SHP77 treated with DMSO at 0.1 percent for 48 hours (cell line): Measurements from ENCODE around the gene TACR3.
"Not testable (repeated sequence)": the region's sequence is repeated elsewhere in the genome, so short reads cannot be mapped to it uniquely, and the experiment has no call there.

Source experiments
- DNase-seq: peaks from one replicate; lab custom pipeline; 2025; lab: John Stamatoyannopoulos, UW

TACR3 gene, protein sequence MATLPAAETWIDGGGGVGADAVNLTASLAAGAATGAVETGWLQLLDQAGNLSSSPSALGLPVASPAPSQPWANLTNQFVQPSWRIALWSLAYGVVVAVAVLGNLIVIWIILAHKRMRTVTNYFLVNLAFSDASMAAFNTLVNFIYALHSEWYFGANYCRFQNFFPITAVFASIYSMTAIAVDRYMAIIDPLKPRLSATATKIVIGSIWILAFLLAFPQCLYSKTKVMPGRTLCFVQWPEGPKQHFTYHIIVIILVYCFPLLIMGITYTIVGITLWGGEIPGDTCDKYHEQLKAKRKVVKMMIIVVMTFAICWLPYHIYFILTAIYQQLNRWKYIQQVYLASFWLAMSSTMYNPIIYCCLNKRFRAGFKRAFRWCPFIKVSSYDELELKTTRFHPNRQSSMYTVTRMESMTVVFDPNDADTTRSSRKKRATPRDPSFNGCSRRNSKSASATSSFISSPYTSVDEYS

DNA sequence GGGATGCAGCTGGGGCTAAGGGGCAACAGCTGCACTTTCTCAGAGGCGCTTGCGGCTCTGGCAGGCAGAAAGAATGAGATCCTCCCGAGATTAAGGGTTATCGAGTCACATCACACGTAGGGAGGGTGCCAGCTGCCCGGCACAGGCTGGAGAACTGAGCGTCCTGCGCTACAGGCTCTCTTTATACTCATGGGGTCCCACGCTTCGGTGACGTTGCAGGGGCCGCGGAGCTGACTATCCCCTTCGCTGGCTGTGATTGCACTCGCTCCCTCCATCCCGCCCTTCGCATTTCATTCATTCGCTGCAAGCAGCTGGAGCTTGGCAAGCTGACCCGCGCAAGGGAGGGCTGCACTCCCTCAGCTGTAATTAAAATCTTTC, at the start of gene TACR3:
Gene TACR3 (minus strand): TSS at position 156 of the 378 bp plus-strand sequence. CDS start 310 bp downstream, outside the sequence.
- no peak for DNase-seq

DNA sequence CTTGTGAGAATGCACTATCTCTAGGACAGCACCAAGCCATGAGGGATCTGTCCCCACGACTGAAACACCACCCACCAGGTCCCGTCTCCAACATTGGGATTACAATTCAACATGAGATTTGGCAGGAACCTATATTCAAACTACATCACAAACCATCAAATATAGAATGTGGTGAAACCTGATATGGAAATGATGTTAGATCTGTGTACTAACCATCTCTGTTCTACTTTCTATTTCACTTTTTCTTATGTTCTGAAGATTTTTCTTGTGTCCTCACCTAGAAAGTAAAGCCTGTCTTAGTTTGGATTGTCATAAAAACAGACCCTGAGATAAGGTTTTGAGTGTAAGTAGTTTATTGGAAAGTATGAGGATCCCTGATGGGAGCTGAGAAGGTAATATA, 37.8 kb upstream of the TACR3 start:
- DNase-seq: no peak

DNA sequence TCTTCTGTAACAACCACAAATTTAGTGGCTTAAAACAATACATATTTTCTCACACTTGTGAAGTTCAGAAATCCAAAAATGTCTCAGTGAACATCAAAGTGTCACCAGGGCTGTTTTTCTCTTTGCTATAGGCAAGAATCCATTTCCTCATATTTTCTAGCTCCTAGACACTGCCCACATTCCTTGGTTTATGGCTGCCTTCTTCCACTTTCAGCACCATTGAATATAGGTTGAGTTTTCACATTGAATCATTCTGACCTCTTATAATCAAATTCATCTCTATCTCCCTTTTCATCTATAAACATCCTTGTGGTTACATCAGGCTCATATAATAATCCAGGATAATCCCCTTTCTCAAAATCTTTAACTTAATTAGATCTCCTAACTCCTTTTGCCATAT, 37.0 kb upstream of the TACR3 start:
- DNase-seq: no peak

DNA sequence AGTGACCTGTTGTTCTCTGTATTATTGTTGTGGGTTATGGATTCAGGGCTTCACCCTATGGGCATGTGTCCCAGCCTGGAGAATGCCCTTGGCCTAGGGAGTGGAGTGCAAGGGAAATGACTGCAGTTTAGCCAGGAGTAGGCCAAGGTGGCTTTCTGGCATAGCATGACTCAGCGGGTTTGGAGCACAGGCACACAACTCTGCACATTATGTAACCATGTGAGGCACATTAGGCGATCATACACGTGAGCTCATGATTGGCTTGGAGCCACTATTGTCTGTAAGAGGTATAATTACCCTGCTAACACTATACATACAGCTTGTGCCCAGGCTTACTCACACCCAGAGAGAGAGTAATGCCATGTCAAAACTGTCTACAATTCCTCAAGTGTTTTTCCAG, 35.1 kb upstream of the TACR3 start:
- no peak for DNase-seq

DNA sequence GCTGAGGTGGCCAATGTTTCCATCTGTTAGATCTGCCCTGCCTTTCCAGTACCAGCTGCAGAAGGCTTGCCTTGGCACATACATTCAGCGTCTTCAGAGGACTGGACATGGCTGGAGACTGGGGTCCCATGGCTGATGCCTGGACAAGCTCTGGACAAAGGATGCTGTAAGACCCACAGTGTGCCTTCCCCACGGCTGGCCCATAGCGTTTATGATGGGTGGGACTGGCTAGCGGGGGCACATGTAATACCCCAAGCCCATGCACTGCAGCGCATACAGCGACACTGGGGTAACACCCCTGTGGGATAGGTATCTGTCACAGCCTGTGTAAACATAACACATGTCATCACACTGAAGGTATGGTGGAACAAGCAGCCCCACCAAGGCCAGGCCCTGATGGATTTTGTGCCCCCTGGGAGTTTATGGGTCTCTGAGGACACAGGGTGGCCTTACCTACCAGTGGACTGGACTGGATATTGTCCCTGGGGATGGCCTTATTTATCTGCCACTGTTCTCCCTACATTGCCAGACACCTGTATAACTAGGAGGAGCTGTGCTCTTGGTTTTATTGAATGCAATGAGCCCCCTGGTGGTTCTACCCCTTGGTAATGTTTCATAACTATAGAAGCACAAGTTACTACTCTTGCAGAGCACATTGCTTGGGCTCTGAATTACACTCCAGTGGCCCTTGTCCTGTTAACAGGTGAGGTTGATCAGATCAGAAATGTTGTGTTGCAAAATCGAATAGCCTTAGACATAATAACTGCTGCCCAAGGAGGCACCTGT, 34.3 kb upstream of the TACR3 start:
- DNase-seq: no peak

DNA sequence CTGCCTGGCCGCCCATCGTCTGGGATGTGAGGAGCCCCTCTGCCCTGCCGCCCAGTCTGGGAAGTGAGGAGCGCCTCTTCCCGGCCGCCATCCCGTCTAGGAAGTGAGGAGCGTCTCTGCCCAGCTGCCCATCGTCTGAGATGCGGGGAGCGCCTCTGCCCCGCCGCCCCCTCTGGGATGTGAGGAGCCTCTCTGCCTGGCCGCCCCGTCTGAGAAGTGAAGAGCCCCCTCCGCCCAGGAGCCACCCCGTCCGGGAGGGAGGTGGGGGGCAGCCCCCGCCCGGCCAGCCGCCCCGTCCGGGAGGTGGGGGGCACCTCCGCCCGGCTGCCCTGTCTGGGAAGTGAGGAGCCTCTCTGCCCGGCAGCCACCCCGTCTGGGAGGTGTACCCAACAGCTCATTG, 3.4 kb upstream of the TACR3 start:
- DNase-seq: not testable (repeated sequence)

DNA sequence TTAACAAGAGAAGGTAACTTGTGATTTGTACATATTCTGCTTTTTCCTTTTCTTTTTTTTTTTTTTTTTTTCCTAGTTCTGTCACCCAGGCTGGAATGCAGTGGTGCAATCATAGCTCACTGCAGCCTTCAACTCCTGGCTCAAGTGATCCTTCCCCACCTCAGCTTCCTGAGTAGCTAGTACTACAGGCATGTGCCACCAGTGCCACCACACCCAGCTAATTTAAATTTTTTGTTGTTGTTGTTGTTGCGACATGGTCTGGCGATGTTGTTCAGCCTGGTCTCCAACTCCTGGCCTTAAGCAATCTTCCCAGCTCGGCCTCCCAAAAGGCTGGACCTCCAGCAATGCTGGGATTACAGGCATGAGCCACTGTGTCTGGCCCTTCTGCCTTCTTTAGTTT, 1.5 kb upstream of the TACR3 start:
- DNase-seq: no peak

DNA sequence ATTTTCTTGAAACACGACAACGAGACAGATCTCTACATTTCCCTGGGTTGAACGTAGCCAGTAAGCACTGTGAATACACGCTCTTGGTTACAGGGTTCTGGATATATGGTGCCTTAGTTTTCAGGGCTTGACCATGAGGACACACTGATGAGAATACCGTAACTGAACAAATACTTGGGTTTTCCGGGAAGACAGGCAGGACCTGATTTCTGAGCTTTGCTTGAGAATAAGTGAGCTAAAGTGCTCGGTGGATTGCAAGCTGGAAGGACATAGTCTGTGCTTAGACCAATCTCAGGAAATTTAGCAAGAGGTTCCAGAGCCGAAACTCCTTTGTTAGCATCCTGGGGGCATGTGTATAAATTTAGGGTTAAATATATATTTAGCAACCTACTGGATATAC, 876 bp upstream of the TACR3 start:
- DNase-seq: no peak

DNA sequence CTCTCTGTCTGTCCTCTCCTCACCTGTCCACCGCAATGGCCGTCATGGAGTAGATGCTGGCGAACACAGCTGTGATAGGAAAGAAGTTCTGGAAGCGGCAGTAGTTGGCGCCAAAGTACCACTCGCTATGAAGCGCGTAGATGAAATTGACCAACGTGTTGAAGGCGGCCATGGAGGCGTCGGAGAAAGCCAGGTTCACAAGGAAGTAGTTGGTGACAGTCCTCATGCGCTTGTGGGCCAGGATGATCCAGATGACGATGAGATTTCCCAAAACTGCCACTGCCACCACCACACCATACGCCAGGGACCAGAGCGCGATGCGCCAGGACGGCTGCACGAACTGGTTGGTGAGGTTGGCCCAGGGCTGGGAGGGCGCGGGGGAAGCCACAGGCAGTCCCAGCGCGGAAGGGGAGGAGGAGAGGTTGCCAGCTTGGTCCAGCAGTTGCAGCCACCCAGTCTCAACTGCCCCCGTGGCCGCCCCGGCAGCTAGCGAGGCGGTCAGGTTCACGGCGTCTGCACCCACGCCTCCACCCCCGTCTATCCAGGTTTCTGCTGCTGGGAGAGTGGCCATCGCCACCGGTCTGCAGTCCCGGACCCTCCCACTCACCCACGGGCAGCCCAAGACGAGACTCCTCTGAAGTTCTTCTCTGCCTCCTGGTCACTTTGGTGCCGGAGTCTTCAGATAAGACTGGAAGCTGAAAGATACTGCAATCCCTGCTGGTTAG, 518 bp downstream of the TACR3 start:
- DNase-seq: no peak

DNA sequence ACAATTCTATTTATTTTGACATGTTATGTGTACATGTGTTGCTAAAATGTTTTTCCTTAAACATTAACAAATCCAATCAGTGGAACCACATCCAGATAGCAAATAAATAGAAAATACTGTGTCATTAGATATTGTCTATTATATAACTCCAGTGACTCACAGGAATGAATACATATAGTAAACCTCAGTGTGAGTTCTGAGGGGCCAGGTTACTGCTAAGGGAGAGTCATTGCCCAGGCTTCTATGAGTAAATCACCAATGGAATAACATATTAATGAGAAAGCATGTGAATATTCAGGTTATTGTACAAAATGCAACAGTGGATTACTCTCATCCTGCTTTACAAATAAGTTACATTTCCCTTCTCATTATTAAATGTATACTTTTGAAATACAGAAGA, 27.2 kb downstream of the TACR3 start:
- DNase-seq: no peak

DNA sequence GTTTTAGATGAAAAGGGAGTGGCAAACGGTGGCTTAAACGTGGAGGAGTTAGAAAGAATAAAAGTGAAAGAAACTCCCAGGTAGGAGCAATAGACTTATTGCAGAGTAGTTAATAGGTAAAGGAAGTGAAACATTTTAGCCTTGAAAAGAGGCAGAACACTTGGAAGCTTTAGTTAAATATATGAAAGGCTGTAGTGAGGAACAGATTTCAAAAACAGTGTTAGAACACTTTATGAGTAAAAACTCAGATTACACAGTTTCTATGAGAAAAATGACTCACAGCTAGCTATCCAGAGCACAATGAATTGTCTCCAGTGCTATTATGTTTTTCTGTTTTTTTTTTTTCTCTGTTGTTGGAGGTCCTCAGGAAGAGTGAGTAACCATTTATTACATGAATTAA, 45.8 kb downstream of the TACR3 start:
- DNase-seq: no peak

DNA sequence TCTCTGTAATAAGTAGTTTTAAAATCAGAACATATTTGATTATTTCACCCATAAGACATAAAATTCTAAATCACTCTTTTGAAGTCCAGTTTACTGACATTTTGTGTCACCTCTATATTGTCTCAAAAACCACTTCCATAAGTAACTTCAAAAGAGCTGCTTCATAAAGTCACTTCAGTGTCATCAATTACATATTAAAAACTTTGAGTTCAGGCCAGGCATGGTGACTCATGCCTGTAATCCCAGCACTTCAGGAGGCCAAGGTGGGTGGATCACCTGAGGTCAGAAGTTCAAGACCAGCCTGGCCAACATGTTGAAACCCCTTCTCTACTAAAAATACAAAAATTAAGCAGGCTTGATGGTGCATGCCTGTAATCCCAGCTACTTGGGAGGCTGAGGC, 53.0 kb downstream of the TACR3 start:
- DNase-seq: not testable (repeated sequence)

DNA sequence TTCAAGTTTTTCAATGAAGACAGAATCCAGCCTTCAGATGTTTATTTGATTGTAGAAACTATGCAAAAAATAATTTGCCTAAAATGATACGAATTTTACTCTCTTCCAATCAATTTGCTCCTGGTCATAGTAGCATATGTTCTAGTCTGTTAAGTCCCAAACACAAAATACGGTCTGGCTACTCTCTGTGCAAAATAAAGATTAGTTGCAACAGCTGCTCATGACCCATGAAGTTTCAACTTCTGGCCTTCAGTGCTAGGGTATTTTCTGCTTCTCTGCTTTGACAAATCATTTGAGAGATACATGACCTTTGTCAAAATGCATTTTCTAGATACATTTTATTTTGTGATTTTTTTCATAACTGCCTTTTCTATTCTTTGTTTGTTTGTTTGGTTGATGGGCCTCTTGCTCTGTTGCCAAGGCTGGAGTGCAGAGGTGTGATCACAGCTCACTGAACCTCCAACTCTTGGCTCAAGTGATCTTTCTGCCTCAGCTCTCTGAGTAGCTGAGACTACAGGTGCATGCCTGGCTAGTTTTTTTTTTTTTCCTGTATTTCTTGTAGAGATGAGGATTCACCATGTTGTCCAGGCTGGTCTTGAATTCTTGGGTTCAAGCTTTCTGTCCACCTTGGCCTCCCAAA, 55.2 kb downstream of the TACR3 start:
- DNase-seq: no peak

DNA sequence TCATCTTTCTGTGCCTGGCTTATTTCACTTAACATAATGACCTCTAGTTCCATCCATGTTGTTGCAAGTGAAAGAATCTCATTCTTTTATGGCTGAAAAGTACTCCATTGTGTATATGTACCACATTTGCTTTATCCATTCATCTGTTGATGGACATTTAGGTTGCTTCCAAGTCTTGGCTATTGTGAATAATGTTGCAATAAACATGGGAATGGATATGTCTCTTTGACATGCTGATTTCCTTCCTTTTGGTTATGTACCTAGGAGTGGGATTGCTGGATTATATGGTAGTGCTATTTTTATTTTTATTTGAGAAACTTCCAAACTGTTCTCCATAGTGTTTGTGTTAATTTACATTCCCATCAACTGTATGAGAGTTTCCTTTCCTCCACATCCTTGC, 71.2 kb downstream of the TACR3 start:
- DNase-seq: no peak

DNA sequence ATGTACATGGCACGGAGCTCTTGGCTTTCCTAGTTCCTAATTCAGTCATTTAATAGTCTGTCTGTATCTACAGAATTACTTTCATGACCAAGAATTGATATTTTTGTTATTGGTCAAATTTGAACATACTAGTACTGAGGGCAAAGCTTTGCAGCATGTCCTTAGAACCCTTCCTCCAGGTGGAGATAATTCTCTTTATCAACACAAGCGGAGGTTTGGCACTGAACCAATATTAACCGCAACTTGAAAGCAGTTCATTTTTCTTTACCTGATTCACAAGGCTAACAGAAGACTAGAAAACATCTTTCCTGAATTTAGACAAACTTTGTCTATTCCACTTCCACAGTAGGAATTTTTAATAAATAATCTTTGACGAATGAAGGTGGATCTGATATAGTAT, 73.8 kb downstream of the TACR3 start:
- DNase-seq: no peak

DNA sequence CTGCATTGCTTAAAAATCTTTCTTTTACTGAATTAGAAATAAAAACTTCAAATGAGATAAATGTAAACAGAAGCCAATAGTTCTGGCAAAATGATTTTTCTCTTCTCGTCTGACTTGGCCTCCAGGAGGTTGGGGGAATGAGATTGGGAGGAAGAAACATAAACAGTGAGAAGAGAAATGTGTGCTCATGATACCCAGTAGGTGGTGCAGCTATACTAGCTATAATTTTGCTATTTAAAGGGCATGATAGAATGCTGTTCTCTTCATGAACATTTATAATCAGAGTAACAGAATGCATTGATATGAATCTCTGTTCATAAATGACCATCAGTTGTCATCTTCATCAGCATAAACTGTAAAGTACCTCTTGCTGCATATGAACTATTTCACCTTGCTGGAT, 85.5 kb downstream of the TACR3 start:
- no peak for DNase-seq

DNA sequence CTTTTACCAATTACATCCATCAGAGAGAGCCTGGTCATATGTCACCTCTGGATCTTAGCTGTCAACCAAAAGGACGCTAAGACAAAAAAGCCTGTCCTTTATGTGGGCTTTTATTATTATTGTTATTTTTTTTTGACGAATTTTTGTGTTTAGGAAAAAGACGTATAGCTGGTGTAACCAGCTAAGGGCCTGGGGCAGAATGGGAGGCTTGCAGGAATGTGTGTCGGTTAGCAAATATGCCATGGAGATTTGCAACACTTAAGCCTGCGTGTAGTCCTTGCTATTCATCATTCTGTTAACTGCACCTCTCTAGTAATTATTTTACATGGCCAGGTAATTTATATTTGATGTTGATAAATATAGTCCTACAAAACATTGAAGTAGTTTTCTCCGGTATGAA, 93.5 kb downstream of the TACR3 start:
- DNase-seq: no peak

DNA sequence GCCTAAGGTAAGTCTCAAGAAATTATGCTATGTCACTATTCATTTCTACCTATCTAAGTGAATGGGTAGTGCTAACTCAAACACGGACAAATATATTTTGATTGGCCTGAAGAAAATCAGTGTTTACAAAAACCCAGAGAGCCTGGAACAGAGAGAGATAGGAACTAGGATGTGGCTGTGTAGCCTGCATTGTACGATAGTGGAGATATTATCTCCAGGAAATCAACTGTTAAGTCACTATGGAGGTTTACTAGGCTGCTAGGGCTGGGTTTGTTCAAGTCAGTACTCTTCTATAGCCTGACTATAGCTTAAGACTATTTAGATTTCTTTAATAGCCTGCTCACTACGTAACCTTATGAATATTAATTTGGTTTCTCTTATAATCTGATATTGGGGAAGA, 127.9 kb downstream of the TACR3 start:
- DNase-seq: no peak

DNA sequence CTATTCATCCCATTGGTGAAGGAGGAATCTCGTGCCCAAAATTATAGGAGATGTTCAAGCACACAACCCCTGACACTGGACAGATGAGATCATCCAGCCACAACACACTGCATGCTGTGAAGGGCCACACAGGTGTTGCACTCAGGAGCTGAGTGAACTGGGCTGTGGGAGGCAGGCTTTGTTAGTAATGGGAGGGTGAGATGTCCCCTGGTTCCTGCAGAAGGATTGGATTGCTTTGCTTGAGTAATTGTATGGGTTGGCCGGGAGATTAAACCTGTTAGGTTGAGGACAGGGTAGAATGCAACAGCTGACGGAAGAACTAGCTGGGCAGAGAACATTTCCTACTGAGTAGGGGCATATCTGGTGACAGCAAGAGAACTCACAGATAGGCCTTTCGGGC, 152.2 kb downstream of the TACR3 start:
- no peak for DNase-seq

DNA sequence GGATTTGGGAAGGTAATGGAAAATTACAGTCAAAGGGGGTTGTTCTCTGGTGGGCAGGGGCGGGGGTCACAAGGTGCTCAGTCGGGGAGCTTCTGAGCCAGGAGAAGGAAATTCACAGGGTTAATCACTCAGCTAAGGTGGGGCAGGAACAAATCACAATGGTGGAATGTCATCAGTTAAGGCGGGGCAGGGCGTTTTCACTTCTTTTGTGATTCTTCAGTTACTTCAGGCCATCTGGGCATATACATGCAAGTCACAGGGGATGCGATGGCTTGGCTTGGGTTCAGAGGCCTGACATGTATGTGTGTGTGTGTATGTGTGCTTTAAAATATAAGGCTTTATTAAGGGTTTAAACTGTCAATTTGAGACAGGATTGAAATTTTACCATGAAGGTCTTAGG, 160.6 kb downstream of the TACR3 start:
- not testable (repeated sequence) for DNase-seq
